GM21619 (cell line): ENCODE results near the gene HM13.
"Not testable (repeated sequence)": the region's sequence is repeated elsewhere in the genome, so short reads cannot be mapped to it uniquely, and the experiment has no call there.

Experiments used
- ATAC-seq: cut with Tn5 transposase; IDR thresholded peaks from one replicate; pipeline ENCODE4 v1.9.1; 2021; ENCODE audit not compliant: unreplicated experiment

The HM13 gene

DNA sequence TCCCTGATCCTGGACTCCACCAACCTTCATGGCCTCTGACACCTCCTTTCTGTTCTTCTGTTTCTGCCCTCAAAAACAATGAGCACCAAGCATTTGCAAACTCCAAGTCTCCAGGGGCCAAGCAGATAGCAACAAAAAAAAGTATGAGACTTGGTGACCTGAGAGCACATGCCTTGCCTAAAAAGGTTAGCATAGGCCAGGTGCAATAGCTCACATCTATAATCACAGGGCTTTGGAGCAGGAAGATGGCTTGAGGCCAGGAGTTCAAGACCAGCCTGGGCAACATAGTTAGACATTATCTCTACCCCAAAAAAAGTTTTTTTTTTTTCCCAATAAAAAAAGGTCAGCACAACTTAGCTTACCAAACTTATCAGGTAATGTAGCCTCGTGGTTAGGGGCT lies 13.7 kb upstream of the HM13 start:
- no peak for ATAC-seq

DNA sequence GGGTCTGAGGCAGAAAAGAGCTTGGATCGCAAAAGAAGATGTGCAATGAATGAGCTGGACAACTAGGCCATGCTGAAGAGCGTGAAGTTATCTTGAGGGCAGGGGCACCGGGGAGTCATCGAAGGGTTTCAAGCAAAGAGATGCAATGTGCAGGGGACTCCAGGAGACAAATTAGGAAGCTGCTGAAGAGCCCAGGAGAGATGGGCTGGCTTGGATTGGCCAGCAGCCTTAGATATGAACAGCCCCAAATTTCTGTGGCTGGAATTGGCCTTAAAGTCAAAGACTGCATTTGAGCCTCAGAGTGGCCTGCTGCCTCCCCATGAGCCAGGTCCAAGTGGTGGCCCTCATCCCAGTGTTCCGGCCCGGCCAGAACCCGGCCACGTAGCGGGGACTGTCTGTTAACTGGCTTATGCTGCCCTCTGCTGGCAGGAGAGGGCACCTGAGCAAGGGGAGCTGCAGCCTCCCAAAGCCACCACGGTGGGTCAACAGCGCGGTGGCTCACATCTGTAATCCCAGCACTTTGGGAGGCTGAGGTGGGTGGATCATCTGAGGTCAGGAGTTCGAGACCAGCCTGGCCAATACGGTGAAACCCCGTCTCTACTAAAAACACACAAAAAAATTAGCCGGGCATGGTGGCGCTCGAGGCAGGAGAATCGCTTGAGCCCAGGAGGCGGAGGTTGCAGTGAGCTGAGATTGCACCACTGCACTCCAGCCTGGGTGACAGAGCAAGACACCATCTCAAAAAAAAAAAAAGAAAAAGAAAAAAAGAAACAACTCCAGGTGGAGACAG lies 11.2 kb upstream of the HM13 start:
- ATAC-seq = peak; percentile 95

DNA sequence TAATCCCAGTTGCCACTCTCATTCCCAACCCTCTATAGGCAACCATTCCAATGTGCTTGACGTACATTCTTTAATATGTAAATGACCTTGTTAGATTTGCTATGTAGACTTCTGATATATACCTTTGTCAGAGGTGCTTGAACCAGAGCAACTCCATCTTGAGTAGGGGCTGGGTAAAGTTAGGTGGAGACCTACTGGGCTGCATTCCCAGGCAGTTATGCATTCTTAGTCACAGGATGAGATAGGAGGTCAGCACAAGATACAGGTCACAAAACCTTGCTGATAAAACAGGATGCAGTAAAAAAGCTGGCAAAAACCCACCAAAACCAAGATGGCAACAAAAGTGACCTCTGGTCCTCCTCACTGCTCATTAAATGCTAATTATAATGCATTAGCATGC lies 8.3 kb upstream of the HM13 start:
- no peak for ATAC-seq

DNA sequence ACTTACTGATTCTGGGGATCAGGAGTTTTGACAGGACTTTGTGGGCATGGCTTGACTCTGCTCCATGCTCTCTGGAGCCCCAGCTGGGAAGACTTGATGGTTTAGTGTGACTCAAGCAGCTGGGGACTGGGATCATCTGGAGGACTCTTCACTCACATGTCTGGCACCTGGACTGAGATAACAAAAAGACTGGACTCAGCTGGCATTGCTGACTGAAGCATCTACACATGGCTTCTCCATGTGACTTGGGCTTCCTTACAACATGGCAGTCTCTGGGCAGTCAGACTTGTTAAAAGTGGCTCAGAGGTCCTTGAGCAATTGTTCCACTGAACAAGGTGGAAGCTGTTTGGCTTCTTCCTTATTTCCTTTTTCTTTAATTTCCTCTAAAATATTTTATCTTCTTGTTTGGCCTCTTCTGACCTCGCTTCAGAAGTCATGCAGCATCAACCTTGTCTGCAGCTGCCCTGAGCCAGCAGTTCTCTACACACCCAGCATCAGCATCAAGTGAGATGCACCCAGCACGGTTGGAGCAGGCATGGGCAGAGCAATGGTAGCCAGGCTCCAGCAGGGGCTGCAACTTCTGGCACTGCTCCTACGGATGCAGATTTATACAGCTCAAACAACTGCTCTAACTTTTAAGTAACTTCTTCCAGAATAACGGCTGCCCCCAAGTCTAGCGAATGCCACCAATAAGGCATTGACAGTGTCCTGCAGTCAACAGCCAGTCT lies 5.6 kb upstream of the HM13 start:
- no peak for ATAC-seq

DNA sequence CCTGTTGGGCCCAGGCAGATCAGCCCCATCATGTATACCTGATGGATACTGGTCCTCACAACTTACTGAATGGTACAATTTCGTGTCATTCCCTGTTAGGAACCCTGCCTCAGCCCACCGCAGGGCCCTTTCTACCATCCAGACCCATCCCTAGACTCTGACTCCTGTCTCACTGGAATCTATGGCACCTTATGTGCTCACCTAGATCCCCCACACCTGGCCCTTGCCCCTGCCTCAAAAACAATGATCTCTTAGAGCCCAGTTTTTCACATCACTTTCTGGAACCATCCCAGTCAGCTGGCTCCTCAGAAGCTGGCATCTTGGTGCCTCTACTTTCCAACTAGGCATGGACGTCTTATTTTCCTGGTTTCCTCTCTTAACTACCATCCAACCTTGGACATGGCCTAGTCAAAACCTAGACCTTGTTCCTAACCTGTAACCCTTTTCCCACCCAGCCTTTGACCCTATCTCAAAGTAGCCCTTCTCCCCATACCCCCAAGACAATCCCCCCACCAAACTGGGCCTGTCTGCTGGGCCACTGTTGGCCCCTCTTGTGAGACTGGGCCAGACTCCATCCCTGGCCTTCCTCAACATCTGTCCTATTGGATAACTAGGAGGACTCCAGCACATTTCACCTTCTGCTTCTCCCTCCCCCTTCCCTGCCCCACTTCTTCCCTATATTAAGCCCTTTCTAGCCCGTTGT lies 981 bp downstream of the HM13 start:
- peak; percentile 4 for ATAC-seq

DNA sequence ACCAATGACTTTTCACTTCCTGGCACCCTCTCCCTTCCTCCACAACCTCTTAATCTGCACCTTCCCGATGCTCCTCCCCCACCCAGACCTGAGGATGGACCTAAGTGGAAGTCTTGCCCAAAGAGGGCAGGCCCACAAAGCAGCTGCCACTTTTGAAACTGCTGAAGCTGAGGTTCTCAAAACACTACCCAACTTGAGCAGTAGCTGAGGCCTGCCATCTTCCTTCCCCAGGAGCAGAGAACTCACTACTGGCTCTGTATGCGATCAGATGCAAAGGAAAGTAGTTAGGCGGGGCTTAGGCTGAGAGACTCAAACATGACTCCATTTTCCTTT lies 1.5 kb downstream of the HM13 start:
- ATAC-seq = no peak

DNA sequence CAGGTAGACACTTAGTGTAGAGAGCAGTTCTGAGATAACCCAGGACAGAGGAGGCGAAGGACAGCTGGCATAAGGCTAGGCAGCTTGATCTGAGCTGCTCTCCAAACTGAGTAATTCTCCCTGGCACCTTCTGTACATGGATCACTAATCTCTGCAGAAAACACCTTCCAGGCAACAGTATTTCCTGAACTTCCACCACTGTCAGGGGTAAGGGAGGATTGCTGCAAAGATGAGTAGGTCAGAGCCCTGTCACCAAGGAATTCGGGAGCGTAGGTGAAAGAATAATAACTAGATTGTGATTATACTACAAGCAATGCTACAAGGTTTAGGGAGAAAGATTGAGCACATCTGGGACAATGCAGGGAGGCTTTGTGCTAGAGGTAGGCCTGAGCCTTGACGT lies 1.9 kb downstream of the HM13 start:
- no peak for ATAC-seq

DNA sequence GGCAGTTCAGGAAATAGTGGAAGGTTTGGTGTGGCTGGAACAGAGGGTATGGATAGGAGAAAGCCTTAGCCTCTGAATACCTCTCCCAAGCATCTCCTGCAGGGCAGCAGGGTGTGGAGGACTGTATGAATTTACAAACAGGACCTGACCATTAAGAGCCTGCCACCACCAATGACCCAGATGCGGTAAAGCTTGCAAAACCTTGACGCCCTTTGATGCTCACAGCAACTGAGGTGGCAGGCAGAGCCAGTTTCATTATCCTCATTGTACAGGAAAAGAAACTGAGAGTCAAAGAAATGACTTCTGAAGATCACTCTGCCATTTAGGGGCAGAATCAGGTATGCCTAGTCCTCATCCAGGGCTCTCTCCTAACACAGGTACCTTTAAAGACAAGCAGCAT lies 2.4 kb downstream of the HM13 start:
- ATAC-seq = no peak

DNA sequence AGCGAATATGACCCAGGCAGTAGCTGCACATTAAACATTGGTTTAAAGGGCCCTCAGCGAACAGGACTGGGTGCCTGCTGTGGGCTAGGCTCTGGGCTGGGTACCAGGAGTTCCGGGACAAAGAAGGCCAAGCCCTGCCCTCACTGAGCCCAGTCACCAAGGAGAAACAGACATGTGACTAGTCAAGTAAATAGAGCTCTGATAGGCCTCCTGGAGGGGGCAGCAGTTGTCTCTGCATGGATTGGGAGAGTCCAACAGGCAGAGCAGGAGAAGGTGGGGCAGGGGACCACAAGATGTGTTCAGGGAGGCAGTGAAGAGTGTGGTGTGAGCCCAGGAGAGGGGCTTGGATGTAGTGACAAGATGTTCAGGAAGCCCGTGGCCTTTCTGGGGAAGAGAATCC lies 3.1 kb downstream of the HM13 start:
- ATAC-seq = no peak

DNA sequence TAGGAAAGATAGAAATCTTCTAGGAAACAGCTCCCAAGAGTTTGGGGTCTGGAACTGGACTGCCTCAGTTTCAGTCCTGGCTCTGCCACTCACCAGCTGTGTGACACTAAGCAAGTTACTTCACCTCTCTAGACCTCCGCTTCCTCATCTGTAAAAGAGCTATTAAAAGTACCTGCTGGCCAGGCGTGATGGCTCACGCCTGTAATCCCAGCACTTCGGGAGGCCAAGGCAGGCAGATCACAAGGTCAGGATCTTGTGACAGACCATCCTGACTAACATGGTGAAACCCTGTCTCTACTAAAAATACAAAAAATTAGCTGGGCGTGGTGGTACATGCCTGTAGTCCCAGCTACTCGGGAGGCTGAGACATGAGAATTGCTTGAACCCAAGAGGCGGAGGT lies 7.0 kb downstream of the HM13 start:
- not testable (repeated sequence) for ATAC-seq

DNA sequence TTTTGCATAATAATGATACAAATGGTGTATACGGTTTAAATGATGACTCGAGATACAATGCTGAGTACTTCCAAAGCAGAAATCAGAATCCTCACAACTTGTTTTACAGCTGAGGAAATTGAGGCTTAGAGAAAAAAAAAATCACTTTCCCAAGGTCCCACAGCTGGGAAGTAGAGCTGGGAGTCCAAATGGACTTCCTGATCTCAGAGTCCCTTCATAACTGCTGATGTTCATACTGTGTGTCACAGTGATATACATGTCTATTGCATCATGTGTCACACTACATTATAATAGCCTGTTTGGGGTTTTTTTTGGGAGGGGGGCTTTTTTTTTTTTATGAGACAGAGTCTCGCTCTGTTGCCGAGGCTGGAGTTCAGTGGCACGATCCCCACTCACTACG lies 8.5 kb downstream of the HM13 start:
- no peak for ATAC-seq

DNA sequence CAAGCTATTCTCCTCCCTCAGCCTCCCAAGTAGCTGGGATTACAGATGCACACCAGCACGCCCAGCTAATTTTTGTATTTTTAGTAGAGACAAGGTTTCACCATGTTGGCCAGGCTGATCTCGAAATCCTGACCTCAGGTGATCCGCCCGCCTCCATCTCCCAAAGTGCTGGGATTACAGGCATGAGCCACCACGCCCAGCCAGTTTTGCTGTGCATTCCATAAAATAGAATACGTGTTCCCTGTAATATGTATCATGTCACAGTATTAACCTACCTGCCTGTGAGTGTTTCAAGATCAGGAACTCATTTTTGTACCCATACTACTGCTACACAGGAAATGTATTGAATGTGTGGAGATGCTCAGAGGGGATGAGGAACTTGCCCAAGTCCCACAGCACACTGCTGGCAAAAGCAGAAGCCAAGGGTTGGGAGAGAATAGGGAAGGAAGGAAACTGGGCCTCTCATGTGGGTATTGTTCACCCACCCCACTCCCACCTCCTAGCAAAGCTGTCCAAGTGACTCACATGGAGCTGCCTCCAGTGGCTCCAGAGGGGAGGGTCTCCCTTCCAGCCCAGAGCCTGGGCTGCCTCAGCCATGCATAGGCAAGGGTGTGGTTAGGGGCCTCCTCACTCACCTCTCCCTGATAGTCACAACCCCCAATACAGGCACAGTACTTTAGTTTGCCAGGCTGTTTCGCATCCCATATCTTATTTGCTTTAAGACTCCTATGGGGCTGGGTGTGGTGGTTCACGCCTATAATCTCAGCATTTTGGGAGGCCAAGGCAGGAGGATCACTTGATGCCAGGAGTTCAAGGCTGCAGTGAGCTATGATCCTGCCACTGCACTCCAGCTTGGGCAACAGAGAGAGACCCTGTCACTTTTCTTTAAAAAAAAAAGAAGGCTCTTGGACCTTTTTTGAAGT lies 9.4 kb downstream of the HM13 start:
- ATAC-seq = no peak

DNA sequence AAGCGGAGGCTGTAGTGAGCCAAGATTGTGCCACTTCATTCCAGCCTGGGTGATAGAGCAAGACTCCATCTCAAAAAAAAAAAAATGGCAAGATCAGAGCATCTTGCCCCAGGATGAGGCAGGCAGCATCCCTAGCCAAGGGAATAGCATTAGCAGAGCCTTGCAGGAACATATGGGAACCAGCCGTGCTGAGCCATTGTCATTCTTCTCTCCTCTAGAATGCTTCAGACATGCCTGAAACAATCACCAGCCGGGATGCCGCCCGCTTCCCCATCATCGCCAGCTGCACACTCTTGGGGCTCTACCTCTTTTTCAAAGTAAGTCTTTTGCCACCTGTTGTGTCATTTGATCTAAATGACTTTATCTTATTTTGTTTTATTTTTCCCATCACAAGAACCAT lies 13.0 kb downstream of the HM13 start:
- no peak for ATAC-seq

DNA sequence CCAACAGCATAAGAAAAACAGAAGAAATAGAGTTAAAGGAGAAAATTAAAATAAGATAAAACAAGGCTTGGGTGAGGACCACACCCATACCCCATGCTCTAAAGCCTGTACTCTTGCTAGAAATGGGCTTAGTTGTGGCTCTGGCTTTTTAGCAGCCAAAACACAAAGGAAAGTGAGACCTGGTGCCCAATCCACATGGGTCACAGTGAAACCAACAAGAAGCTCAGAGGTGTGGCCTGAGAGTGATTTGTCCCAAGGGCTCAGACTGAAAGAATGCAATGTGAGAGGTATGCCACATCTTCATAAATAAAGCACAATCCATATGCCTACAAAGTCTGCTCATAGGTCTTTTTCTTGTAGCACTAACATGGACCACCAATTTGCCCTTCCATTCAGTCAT lies 21.1 kb downstream of the HM13 start:
- ATAC-seq = no peak

DNA sequence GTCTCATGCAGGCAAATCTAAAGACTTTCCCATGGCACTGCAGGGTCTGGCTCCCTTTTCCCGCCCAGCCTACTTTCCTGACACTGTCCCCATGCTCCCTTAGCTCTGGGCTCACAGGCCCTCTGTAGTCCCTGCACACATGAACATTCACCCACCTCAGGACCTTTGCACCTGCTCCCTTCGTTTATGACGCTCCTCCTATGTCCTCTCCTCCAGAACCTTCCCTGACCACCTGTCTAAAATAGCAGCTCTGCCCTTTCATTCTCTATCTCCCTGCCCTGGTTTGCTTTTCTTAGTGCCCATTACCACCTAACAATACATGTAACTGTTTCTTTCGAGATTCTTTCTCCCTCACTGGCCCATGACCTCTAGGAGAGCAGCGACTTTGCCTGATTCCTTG lies 22.3 kb downstream of the HM13 start:
- no peak for ATAC-seq

DNA sequence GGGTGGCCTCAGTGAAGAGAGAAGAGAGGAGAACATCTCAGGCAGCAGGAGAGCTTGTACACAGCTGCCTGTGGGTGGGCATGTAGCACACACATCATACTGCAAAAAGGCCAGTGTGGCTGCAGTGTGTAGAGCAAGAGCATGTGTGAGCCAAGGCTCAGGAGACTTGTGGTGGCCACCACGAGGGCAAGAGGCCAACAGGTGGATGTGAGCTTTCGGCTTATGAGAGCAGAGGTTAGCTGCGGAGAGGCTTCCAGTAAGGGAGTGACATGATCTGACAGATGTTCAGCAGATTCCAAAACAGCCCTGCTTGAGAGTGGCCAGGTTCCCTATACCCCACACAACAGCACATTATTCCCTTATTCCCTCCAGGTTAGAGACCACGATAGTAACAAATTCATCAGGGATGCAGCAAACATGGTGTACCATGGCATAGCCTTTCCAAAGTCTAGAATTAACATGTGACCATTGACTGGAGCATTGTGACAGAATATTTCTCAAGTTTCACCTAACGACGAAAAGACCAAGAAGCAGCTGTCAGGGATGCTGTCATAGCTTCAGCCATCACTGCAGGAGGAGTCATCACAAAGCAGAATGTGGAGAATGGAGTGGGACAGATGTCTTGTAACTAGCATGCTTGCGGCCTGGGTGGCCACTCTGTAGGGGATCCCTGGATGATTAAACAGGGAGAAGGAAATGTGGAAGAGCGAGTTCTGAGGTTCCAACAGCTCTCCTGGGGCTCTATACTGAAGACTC lies 23.1 kb downstream of the HM13 start:
- ATAC-seq = no peak

DNA sequence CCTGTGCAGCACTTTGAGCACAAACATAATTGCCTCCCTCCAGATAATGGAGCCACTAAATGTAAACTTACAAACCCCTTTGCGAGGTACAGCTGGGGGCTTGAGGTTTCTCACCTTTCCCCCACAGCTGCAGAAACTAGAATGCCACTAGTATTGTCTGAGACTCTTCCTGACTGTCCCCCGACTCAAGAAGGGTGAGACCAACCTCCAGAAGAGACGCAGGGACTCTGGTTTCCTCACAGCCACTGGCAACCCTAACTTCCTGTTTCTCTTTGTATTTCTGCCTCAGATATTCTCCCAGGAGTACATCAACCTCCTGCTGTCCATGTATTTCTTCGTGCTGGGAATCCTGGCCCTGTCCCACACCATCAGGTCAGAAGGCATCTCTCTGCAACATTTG lies 23.6 kb downstream of the HM13 start:
- no peak for ATAC-seq

DNA sequence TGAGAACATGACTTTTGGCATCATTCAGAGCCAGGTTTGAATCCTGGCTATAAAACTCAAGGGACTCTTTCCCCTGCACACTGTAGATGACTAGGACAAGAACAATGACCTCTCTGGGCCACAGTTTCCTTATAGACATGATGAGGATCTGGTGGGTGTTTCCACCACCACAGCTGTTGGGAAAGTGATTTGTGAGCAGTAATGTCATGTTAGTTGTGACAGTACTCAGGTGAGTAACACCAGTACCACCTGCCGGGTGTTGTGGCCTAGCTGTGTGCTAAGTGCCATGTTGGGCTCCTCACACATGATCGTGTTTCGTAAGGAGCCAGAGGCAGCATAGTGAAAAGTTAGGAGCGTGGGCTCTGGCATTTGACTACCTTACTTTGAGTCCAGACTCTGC lies 24.1 kb downstream of the HM13 start:
- no peak for ATAC-seq

DNA sequence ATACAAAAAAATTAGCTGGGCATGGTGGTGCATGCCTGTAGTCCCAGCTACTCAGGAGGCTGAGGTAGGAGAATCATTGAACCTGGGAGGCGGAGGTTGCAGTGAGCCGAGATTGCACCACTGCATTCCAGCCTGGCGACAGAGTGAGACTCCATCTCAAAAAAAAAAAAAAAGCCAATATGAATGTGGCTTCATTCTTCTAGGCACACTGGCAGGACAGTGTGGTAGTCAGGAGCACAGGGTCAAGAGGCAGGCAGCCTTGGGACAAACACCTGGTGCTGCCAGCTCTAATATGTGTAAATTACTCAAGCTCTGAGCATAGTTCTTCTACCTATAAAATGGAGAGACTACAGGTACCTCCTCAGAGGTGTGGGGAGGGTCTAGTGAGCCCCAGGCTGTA lies 25.4 kb downstream of the HM13 start:
- ATAC-seq = not testable (repeated sequence)

DNA sequence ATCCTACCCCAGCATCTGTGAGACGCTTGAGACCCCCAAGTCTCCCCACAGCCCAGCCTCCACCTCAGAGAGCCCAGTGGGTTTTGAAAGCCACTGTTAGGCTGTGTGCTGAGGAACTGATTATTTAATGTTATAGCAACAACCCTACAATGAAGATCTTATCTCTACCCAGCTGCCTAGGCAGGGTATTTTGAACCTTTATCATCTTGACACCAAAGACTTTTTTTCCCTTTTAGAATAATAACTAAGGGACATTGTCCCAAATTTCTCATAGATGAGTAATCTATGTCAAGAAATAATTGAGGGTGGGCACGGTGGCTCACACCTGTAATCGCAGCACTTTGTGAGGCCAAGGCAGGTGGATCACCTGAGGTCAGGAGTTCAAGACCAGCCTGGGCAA lies 26.2 kb downstream of the HM13 start:
- no peak for ATAC-seq
